Colonic mucosa (tissue), 4 donors: ENCODE data around the gene PPIP5K1. TPM values are rescaled to one million over a fixed set of nuclear protein-coding genes. Genes with fewer than 3 reads are reported as not detected.

Experiments
- DNase-seq: peaks from one replicate; pipeline ENCODE4 v3.0.0-alpha.2; 2020
- H3K27ac ChIP-seq: fragments of 200-600 bp; one replicate; pipeline ENCODE4 v1.8.0; 2021
- H3K27me3 ChIP-seq: fragments of 200-600 bp; one replicate; pipeline ENCODE4 v1.8.0; 2021
- H3K36me3 ChIP-seq: fragments of 200-600 bp; one replicate; pipeline ENCODE4 v1.8.0; 2021
- H3K4me1 ChIP-seq: fragments of 200-600 bp; one replicate; pipeline ENCODE4 v1.8.0; 2021; ENCODE audit warnings: mild to moderate bottlenecking
- H3K4me3 ChIP-seq: fragments of 200-600 bp; one replicate; pipeline ENCODE4 v1.8.0; 2021
- H3K9ac ChIP-seq, 2 donors: one replicate each; pipeline ENCODE4 v1.7.0; 2013; ENCODE audit warnings: control low read depth in 2 of 2, low read depth in 2 of 2, low read length in 2 of 2
- H3K9me3 ChIP-seq: fragments of 200-600 bp; one replicate; pipeline ENCODE4 v1.8.0; 2021
- CTCF ChIP-seq: fragments of 200-600 bp; IDR thresholded peaks from one replicate; pipeline ENCODE4 v1.8.0; 2022; ENCODE audit warnings: antibody characterized with exemption, mild to moderate bottlenecking
- intact Hi-C: fragments of 100-400 bp; cut with DNase I; formaldehyde crosslinking; loops from one replicate; pipeline ENCODE4 v1.14.1; 2022
- total RNA-seq, 2 donors: library from RNA; stranded (reverse); fragmentation: NEBNext Ultra II Directional in 1 of 2; extraction: Animal tissue kit (Norgen Biotek cat#: 25700) in 1 of 2; gene quantifications; one replicate each; pipeline ENCODE4 v1.2.1, GENCODE V29; 2021
- donor health status: healthy.
- donor health status: DM: no; HTN: no; CAD: no.
- donor health status: DM: no; HTN: no; CAD: no.

Gene PPIP5K1
- total RNA-seq, 2 donors from 2014 or later, result 62.5 to 116 TPM

GRCh38 chr15:43484455-43484854 lies 105.6 kb downstream of the PPIP5K1 start:
- intact Hi-C loops, result no loop called here
- Histone ChIP-seq H3K27me3 (no peaks in the 10 kb centered on the region), H3K4me1 (no peaks in the 10 kb centered on the region), H3K27ac (no peak overlapping the region), H3K4me3 (no peak overlapping the region), H3K9ac (no peak overlapping the region), H3K36me3 (no peaks in the 10 kb centered on the region), H3K9me3 (no peaks in the 10 kb centered on the region)
- no peak for TF ChIP-seq CTCF
- DNase-seq, result no peak

Other genes with a start within 250 kb of the PPIP5K1 start
- gene ZSCAN29, start 219.2 kb downstream of the PPIP5K1 start, total RNA-seq, result 10 to 100 TPM; 26.2 to 26.6 TPM
- gene TUBGCP4, start 219.1 kb downstream of the PPIP5K1 start, total RNA-seq, result 10 to 100 TPM; 19.0 to 38.3 TPM
- gene TP53BP1, start 97.1 kb downstream of the PPIP5K1 start, total RNA-seq, result 10 to 100 TPM; 27.7 to 31.4 TPM
- 1 to 10 TPM; 1.9 to 5.6 TPM for gene MAP1A, start 72.6 kb downstream of the PPIP5K1 start, total RNA-seq
- 100 to 1,000 TPM; 216 to 227 TPM for gene CKMT1B, start 3.8 kb upstream of the PPIP5K1 start, total RNA-seq
- gene STRC, start 28.6 kb upstream of the PPIP5K1 start, total RNA-seq, result 1 to 10 TPM in 1 of 2 donors, under 1 TPM in 1; 0.74 to 1.1 TPM
- gene CATSPER2, start 58.6 kb upstream of the PPIP5K1 start, total RNA-seq, result 1 to 10 TPM; 3.6 to 9.2 TPM
- 100 to 1,000 TPM; 184 to 204 TPM for gene CKMT1A, start 103.7 kb upstream of the PPIP5K1 start, total RNA-seq
- 100 to 1,000 TPM; 554 to 846 TPM for gene PDIA3, start 156.2 kb upstream of the PPIP5K1 start, total RNA-seq
- 10 to 100 TPM; 23.3 to 34.9 TPM for gene ELL3, start 186.8 kb upstream of the PPIP5K1 start, total RNA-seq
- 1,000 to 10,000 TPM; 1,223 to 1,445 TPM for gene SERF2, start 202.1 kb upstream of the PPIP5K1 start, total RNA-seq
- gene SERINC4, start 210.0 kb upstream of the PPIP5K1 start, total RNA-seq, result under 1 TPM; 0.21 to 0.44 TPM
- gene HYPK, start 210.4 kb upstream of the PPIP5K1 start, total RNA-seq, result 10 to 100 TPM in 1 of 2 donors, 1 to 10 TPM in 1; 5.0 to 25.7 TPM
- 10 to 100 TPM; 20.7 to 27.8 TPM for gene MFAP1, start 234.5 kb upstream of the PPIP5K1 start, total RNA-seq
- 10 to 100 TPM in 1 of 2 donors, 1 to 10 TPM in 1; 6.8 to 20.7 TPM for gene WDR76, start 236.8 kb upstream of the PPIP5K1 start, total RNA-seq